CD4-positive, alpha-beta T cell treated with Interleukin-15 for 4 hours (primary cell): Measurements from ENCODE around the gene FXR1.
A peak's percentile ranks its signal among the peaks of the same experiment; 100 is the strongest.
"Not testable (repeated sequence)": the region's sequence is repeated elsewhere in the genome, so short reads cannot be mapped to it uniquely, and the experiment has no call there.

Experiments used
- DNase-seq: peaks from one replicate; pipeline ENCODE4 v3.0.0-alpha.2; 2020; ENCODE audit warnings: low spot score

FXR1 gene

GRCh38 chr3:180934638-180935037 lies 22.2 kb downstream of the FXR1 start:
- DNase-seq, result no peak

GRCh38 chr3:180940826-180941225 lies 28.4 kb downstream of the FXR1 start:
- DNase-seq, result no peak

GRCh38 chr3:180947761-180948390 lies 35.4 kb downstream of the FXR1 start:
- no peak for DNase-seq

- no peak for DNase-seq
Observed at GRCh38 chr3:180959691-180960090, 47.2 kb downstream of the FXR1 start.

GRCh38 chr3:180961087-180961486 lies 48.6 kb downstream of the FXR1 start:
- no peak for DNase-seq

- no peak for DNase-seq
Observed at GRCh38 chr3:180961552-180961951, 49.1 kb downstream of the FXR1 start.

- DNase-seq, result no peak
Observed at GRCh38 chr3:180962530-180962929, 50.1 kb downstream of the FXR1 start.

GRCh38 chr3:180970931-180971330 lies 58.5 kb downstream of the FXR1 start:
- no peak for DNase-seq

- no peak for DNase-seq
Observed at GRCh38 chr3:180973543-180973942, 61.1 kb downstream of the FXR1 start.

GRCh38 chr3:180974286-180974685 lies 61.8 kb downstream of the FXR1 start:
- DNase-seq, result no peak

GRCh38 chr3:180977498-180977897 lies 65.0 kb downstream of the FXR1 start:
- DNase-seq, result no peak

GRCh38 chr3:180979961-180980360 lies 67.5 kb downstream of the FXR1 start:
- DNase-seq, result no peak

GRCh38 chr3:180980611-180981010 lies 68.1 kb downstream of the FXR1 start:
- DNase-seq, result no peak

GRCh38 chr3:180981912-180982311 lies 69.4 kb downstream of the FXR1 start:
- DNase-seq, result no peak

GRCh38 chr3:180983136-180983535 lies 70.7 kb downstream of the FXR1 start:
- DNase-seq, result no peak

GRCh38 chr3:180986366-180986765 lies 73.9 kb downstream of the FXR1 start:
- not testable (repeated sequence) for DNase-seq

GRCh38 chr3:180987344-180987743 lies 74.9 kb downstream of the FXR1 start:
- DNase-seq, result no peak

- DNase-seq, result peak; percentile 93
Observed at GRCh38 chr3:180989291-180990163, 77.1 kb downstream of the FXR1 start, which contains the start of gene DNAJC19. DNAJC19 (minus strand) TSS chr3:180989736; CDS start chr3:180989602, 134 bp downstream.

GRCh38 chr3:180990505-180990904 lies 78.0 kb downstream of the FXR1 start:
- no peak for DNase-seq

- no peak for DNase-seq
Observed at GRCh38 chr3:180996415-180996932, 84.0 kb downstream of the FXR1 start.

- DNase-seq, result not testable (repeated sequence)
Observed at GRCh38 chr3:181002331-181002730, 89.9 kb downstream of the FXR1 start.

- not testable (repeated sequence) for DNase-seq
Observed at GRCh38 chr3:181003469-181003868, 91.0 kb downstream of the FXR1 start.

- no peak for DNase-seq
Observed at GRCh38 chr3:181006541-181006940, 94.1 kb downstream of the FXR1 start.
